ENCODE data around the gene PTPRG. TPM values are rescaled to one million over a fixed set of nuclear protein-coding genes. Genes with fewer than 3 reads are reported as not detected.

Gene PTPRG
- total RNA-seq, 2 experiments from 2014 or later = 0.13 to 0.70 TPM

DNA sequence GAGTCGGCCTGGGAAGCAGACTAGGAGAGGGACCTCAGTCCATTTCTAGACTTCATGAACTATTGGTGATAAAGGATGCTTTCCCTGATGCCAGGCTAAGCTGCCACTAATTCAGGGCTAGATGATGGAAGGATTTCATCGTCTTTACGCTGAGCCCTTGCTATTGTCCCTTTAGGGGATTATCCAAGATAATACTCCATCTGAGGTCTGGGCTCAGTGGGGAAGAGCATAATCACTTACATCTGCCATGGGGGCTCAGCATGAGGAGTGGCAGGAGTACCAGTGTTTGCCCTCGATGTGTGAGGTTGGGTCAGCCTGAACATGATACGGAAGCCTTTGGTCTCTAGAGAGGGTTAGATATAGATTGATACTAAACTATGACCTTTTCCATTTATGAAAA is 47.3 kb downstream of the PTPRG start:
- no peak overlapping the region for H3K27ac ChIP-seq (ENCODE audit: low read depth, low read length, poor library complexity, severe bottlenecking)
- ChIA-PET POLR2A (no interaction called here), CTCF (ENCODE audit: unreplicated experiment) (no interaction called here)
- H3K4me1 ChIP-seq (ENCODE audit: insufficient read depth, low read length, poor library complexity, severe bottlenecking) = no peaks in the 10 kb centered on the region
- H3K79me2 ChIP-seq (ENCODE audit: insufficient read depth, low read depth, low read length) = no peaks in the 10 kb centered on the region
- no peak overlapping the region for H3K4me2 ChIP-seq (ENCODE audit: low read length)
- no peaks in the 10 kb centered on the region for H3K9me3 ChIP-seq (ENCODE audit: low read length)
- BruUV-seq (replicated peaks) = no TSS peak
- no peak for DNase-seq (ENCODE audit: low spot score)
- TF ChIP-seq, protein P1, sequence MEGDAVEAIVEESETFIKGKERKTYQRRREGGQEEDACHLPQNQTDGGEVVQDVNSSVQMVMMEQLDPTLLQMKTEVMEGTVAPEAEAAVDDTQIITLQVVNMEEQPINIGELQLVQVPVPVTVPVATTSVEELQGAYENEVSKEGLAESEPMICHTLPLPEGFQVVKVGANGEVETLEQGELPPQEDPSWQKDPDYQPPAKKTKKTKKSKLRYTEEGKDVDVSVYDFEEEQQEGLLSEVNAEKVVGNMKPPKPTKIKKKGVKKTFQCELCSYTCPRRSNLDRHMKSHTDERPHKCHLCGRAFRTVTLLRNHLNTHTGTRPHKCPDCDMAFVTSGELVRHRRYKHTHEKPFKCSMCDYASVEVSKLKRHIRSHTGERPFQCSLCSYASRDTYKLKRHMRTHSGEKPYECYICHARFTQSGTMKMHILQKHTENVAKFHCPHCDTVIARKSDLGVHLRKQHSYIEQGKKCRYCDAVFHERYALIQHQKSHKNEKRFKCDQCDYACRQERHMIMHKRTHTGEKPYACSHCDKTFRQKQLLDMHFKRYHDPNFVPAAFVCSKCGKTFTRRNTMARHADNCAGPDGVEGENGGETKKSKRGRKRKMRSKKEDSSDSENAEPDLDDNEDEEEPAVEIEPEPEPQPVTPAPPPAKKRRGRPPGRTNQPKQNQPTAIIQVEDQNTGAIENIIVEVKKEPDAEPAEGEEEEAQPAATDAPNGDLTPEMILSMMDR (conservative IDR thresholded peaks at IDR 0.05; ENCODE audit: low read length) = no peak
- intact Hi-C loops (cut with micrococcal nuclease; ENCODE audit: unreplicated experiment) = no loop called here
- H4K20me1 ChIP-seq (ENCODE audit: insufficient read depth, low read length) = no peaks in the 10 kb centered on the region
- no peaks in the 10 kb centered on the region for H3K9me2 ChIP-seq (ENCODE audit: insufficient read depth, low read length)
- no peak overlapping the region for H2AFZ ChIP-seq (ENCODE audit: low read length)
- no peak overlapping the region for H3K4me3 ChIP-seq (ENCODE audit: low read depth, low read length, poor library complexity, severe bottlenecking)
- H3K36me3 ChIP-seq (ENCODE audit: insufficient read depth, low read length) = no peaks in the 10 kb centered on the region

DNA sequence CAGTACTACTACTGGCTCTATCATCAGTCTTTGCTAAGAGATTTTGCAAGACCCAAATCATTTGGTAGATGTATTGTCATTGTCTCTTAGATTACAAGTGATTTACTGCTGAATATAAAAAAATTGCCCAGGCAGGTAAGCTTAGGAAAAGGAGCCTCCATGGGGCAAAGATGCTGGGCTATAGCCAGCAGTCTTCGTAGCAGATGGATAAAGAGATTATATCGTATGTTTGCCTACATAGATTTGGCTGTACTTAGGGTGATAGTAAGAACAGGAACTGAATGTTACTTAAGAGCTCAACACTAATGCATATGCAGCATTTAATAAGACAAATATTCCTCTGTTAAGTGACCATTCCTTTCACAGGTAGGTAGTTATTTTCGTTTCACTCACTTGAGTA is 48.9 kb downstream of the PTPRG start:
- H4K20me1 ChIP-seq (ENCODE audit: insufficient read depth, low read length) = no peaks in the 10 kb centered on the region
- no peak overlapping the region for H3K4me3 ChIP-seq (ENCODE audit: low read depth, low read length, poor library complexity, severe bottlenecking)
- ChIA-PET POLR2A (no interaction called here), CTCF (ENCODE audit: unreplicated experiment) (no interaction called here)
- no peaks in the 10 kb centered on the region for H3K36me3 ChIP-seq (ENCODE audit: insufficient read depth, low read length)
- H3K27ac ChIP-seq (ENCODE audit: low read depth, low read length, poor library complexity, severe bottlenecking) = no peak overlapping the region
- TF ChIP-seq, protein P1 (conservative IDR thresholded peaks at IDR 0.05; ENCODE audit: low read length) = no peak
- no peak for TF ChIP-seq EZH2phosphoT487 (IDR thresholded peaks at IDR 0.05; ENCODE audit: borderline replicate concordance, low read depth, low read length)
- H3K4me2 ChIP-seq (ENCODE audit: low read length) = no peak overlapping the region
- intact Hi-C loops (cut with micrococcal nuclease; ENCODE audit: unreplicated experiment) = no loop called here
- no peaks in the 10 kb centered on the region for H3K9me2 ChIP-seq (ENCODE audit: insufficient read depth, low read length)
- H3K79me2 ChIP-seq (ENCODE audit: insufficient read depth, low read depth, low read length) = no peaks in the 10 kb centered on the region
- H2AFZ ChIP-seq (ENCODE audit: low read length) = no peak overlapping the region
- no TSS peak for BruUV-seq (replicated peaks)
- H3K9me3 ChIP-seq (ENCODE audit: low read length) = no peaks in the 10 kb centered on the region
- H3K4me1 ChIP-seq (ENCODE audit: insufficient read depth, low read length, poor library complexity, severe bottlenecking) = no peaks in the 10 kb centered on the region
- no peak for DNase-seq (ENCODE audit: low spot score)

DNA sequence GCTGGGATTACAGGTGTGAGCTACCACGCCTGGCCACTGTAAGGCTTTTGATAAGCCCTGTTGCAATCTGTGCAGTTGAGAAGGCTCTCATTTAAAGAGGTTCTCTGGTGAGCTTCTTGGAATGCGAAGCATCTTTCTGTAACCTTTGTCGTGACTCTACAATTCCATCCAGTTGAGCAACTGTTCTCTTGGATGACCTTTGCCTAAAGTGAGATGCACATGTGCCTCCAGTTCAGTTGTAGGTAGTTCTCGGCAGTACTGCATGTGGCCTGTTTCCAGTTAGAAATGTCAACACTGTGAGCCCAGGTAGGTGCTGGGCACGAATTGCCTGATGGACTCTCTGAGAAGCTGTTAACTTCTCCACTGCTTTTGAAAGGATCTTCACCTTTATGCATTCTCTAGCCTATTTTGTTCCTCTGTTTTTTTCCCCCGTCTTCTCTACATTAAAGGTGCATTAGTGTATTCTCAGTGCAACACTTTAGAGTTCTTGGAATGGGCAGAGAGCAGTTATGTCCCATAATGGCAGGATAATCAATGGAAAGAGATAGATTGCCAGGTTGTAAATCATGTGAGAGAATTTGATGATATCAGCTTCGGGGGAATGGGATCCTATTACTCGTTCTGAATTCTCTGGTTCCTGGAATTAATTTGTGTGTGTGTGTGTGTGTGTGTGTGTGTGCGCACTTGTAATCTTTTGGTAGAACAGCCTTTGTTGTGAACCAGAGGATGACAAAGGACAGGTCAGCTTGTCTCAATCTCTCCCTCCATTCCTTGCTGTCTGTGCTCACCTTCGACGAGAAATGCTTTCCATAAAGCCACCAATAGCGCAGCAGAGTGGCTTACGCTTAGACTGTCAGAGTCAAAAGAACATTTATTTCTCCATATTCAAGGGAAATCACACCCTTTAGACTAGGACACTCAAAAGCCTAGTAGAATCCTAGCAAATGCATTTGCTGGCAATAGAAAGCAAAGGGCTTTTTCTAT is 51.1 kb downstream of the PTPRG start:
- POLR2A ChIA-PET = no interaction called here
- Histone ChIP-seq H2AFZ (ENCODE audit: low read length) (no peak overlapping the region), H3K9me2 (ENCODE audit: insufficient read depth, low read length) (no peaks in the 10 kb centered on the region), H3K36me3 (ENCODE audit: insufficient read depth, low read length) (no peaks in the 10 kb centered on the region), H3K79me2 (ENCODE audit: insufficient read depth, low read depth, low read length) (no peaks in the 10 kb centered on the region), H4K20me1 (ENCODE audit: insufficient read depth, low read length) (no peaks in the 10 kb centered on the region), H3K27ac (ENCODE audit: low read depth, low read length, poor library complexity, severe bottlenecking) (no peak overlapping the region), H3K9me3 (ENCODE audit: low read length) (no peaks in the 10 kb centered on the region), H3K4me1 (ENCODE audit: insufficient read depth, low read length, poor library complexity, severe bottlenecking) (no peaks in the 10 kb centered on the region), H3K4me2 (ENCODE audit: low read length) (no peak overlapping the region), H3K4me3 (ENCODE audit: low read depth, low read length, poor library complexity, severe bottlenecking) (no peak overlapping the region)
- CTCF ChIA-PET (ENCODE audit: unreplicated experiment) = no interaction called here
- BruUV-seq (replicated peaks) = no TSS peak
- DNase-seq (ENCODE audit: low spot score) = no peak
- no peak for TF ChIP-seq EZH2phosphoT487 (IDR thresholded peaks at IDR 0.05; ENCODE audit: borderline replicate concordance, low read depth, low read length)
- TF ChIP-seq, protein P1 (conservative IDR thresholded peaks at IDR 0.05; ENCODE audit: low read length) = no peak
- intact Hi-C loops (cut with micrococcal nuclease; ENCODE audit: unreplicated experiment) = no loop called here
